Upper lobe of left lung (tissue), 4 donors: ENCODE results near the gene EXOC3.

Experiments used
- POLR2AphosphoS5 ChIP-seq, 2 donors: sonication (generic); formaldehyde crosslinking; IDR thresholded peaks; one replicate each; pipeline ENCODE4 v1.5.1; 2017; ENCODE audit warnings: antibody characterized with exemption in 2 of 2
- TF ChIP-seq, protein P1 (sequence below), 6 experiments: fragments of 450-650 bp in 4 of 6; fragments of 200-600 bp in 2 of 6; sonication (generic) in 2 of 6; IDR thresholded peaks; one replicate each; pipeline ENCODE4 v1.5.1; 2016 to 2019; ENCODE audit warnings: antibody characterized with exemption in 6 of 6

DNA sequence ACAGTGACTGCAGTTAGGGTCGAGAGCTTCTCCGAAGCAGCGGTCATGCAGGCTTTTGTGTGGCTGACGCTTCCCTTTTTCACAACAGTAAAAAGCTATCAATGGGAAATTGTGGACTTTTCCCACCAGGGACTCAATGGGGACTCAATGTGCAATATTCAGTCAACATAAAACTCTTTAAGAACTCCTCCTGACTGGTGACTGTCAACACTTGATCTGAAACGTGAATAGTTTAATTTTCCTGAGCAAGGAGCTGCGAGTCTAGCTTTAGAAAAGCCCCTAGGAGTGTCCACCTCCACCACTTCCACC, 28.7 kb downstream of the EXOC3 start:
- TF ChIP-seq, protein P1, sequence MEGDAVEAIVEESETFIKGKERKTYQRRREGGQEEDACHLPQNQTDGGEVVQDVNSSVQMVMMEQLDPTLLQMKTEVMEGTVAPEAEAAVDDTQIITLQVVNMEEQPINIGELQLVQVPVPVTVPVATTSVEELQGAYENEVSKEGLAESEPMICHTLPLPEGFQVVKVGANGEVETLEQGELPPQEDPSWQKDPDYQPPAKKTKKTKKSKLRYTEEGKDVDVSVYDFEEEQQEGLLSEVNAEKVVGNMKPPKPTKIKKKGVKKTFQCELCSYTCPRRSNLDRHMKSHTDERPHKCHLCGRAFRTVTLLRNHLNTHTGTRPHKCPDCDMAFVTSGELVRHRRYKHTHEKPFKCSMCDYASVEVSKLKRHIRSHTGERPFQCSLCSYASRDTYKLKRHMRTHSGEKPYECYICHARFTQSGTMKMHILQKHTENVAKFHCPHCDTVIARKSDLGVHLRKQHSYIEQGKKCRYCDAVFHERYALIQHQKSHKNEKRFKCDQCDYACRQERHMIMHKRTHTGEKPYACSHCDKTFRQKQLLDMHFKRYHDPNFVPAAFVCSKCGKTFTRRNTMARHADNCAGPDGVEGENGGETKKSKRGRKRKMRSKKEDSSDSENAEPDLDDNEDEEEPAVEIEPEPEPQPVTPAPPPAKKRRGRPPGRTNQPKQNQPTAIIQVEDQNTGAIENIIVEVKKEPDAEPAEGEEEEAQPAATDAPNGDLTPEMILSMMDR (IDR thresholded peaks at IDR 0.05): no peak
- TF ChIP-seq POLR2AphosphoS5 (IDR thresholded peaks at IDR 0.05): no peak
